HG03108 (cell line): ENCODE data around the gene HADH.
A peak's percentile ranks its signal among the peaks of the same experiment; 100 is the strongest.
"Not testable (repeated sequence)": the region's sequence is repeated elsewhere in the genome, so short reads cannot be mapped to it uniquely, and the experiment has no call there.

ENCODE experiments used
- ATAC-seq: cut with Tn5 transposase; IDR thresholded peaks from one replicate; pipeline ENCODE4 v1.9.1; 2021; ENCODE audit warnings: moderate library complexity; ENCODE audit not compliant: unreplicated experiment

Gene HADH

DNA sequence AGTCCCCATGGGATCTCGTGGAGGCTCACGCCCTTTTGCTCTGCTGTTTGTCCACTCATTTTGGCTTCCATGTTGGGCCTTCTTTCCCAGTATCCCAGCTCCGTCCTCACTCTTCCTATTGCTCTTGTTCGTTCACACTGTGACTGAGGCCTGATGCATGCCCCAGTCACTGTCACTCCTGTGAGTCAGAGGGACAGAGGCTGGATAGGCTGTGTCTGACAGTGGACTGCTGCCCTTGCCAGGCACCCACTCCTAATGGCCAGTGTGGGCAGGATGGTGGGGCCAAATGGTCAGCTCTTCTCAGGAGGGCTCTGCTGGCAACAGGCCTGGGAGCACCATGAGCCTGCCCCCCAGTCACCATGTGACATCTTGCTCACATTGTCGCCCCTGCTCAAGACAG, 40.0 kb downstream of the HADH start:
- no peak for ATAC-seq

DNA sequence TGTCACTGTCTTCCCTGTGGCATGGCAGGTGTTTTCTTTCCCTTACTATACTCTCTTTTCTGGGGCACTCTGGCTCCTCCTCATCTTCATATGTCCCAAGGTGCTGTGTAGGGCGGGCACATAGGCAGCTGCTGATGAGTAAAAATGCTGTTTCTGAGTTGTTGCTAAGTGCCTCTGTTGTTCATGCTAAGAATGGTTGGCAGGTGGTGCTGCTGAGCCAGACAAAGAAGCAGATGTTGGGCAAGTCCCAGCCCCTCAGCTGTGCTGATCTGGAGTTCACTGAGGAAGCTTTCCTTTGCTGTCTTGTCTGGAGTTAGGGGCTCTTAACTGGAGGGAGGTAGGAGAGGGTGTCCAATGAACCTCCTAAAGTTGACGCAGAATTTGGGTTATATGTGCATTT, 40.6 kb downstream of the HADH start:
- peak; percentile 84 for ATAC-seq

DNA sequence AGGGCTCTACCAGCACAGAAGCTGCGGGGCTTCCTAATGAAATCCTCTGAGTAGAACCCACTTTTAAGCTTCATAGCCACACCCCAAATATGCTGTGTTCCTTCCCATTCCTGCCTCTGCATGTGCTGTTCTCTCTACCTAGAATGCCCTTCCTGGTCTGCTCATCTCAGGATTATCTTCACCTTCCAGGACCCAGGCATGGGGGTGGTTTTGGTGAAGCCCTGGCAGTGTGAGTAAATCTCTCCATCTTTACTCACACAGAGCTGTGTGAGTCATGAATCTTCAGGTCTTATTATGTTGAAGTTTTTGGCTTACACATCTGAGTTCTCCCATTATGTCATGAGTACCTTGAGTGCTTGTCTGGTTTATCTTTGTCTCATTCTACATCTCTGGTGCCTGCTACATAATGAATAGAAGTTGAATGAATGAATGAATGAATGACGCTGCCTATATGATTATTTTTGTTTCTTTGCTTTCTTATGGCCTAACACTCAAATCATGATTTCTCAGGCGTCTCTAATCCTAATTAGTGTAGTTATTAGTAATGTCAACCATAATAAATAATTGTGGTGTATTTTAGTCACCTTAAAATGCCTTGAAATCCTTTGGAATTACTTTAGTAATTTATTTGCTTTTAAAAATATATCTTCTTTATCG, 41.9 kb downstream of the HADH start:
- ATAC-seq = no peak

DNA sequence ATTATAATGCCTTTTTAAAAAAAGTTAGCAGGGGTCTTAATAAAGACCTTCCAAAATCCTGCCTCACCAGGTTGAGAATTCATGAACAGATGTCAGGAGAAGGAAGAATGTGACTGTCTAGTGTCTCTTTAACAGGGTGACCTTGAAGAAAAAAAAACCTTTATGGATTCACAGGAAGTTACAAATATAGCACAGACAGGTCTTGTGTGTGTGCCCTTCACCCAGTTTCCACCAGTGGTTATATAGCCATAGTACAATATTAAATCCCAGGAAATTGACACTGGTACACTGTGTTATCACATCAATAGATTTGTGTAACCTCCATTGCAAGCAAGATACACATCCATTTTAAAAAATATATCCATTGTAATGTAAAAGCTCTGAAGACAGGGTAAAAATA, 43.7 kb downstream of the HADH start:
- ATAC-seq = no peak

DNA sequence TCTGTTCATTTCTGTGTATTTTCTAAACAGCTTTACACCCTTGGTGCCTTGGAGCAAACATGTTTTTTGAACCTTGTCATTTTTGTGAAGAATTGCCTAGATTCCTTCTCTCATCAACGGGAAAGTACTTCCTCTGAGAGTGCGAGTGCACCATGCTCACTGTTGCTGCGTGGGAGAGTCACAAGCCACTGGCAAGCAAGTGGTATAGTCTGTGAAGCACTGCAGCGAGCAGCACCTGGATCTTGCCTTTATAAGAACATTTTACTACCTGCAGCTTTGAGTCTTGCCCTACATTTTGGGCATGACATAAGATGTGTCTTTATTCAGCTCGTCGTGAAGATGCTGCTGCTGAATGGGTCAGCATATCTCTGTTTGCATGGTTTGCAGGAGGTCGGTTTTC, 44.9 kb downstream of the HADH start:
- ATAC-seq = no peak

DNA sequence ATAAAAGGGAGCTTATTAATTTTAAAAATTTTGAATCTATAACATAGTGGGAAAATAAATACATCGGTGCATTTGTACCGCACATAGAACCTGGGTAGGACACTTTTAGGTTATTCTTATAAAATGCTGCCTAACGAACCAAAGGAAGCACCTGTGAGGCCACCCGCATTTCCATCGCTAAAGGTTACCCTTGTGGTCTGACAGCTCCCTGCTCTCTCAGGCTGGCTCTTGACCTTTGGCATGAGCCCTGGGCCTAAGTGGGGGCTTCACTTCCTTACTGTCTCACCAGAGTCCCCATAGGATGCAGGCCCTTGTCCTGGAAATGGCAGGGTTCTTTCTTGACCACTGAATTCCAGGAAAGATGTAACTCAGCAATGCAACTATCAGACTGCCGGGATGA, 46.0 kb downstream of the HADH start:
- ATAC-seq = peak; percentile 45

DNA sequence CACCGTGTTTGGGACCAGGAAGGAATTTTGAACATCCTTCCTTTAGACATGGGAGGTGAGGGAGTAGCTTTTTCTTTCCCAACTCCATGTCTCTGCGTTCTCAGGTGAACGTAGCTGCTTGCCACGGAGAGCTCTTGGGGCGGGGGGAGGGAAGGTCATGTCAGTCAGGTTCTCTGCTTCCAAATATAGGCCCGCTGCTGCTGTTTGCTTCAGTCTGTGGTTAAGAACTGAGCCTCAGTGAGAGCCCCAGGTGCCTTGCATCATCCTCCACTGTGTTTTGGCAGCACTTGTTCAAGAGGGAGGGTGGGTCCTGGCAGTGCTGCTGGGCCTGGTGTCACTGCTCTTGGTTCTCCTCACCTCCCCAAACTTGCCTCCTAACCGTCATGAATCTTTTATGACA, 46.5 kb downstream of the HADH start:
- ATAC-seq = peak; percentile 84

DNA sequence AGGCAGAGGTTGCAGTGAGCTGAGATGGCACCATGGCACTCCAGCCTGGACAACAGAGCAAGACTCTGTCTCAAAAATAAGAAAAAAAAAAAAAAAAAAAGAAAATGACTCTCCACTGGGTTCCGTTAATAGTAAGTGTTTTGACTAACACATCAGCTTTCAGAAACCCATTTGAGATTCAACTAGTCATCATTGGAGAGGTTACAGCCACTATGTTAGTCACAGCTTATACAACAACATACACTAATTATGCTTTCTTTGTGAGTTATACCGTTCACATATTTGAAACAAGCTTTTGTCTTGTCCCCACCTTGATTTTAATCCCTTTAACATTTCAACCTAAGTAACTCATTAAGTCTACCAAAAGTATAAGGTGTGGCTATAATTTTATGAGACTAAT, 48.2 kb downstream of the HADH start:
- ATAC-seq = no peak

DNA sequence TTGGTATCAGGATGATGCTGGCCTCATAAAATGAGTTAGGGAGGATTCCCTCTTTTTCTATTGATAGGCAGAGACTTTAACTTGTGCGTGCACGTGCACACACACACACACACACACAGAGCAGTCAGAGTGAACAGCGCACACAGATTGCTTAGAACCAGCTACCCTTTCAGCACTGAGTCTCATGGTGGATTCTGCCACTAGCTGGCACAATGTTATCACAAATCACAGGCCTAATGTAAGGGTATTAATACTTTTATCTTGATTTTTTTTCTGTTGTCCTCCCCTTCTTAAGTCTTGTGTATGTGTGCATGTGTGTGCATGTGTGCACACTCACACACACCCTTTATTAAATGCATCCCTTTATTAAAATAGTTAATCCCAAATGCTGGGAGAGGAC, 53.2 kb downstream of the HADH start:
- ATAC-seq = no peak

DNA sequence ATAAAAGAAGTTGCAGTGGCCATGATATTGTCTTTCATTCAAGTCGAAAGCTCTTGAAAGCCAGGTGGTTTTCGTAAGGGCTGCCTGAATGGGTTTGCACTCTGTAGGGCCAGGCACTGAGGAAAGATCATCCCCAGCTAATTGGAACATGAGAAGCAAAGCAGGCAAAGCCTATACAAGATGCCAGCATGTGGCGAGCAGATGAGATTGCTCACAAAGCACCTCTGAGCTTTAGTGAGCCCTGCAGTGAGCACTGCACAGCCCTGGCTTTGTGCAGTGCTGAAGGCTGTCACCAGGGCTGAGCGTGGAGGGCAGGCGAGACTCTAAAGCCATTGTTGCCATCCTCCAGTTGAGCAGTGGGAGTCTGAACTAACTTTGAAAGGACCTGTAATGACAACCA, 53.8 kb downstream of the HADH start:
- ATAC-seq = no peak

DNA sequence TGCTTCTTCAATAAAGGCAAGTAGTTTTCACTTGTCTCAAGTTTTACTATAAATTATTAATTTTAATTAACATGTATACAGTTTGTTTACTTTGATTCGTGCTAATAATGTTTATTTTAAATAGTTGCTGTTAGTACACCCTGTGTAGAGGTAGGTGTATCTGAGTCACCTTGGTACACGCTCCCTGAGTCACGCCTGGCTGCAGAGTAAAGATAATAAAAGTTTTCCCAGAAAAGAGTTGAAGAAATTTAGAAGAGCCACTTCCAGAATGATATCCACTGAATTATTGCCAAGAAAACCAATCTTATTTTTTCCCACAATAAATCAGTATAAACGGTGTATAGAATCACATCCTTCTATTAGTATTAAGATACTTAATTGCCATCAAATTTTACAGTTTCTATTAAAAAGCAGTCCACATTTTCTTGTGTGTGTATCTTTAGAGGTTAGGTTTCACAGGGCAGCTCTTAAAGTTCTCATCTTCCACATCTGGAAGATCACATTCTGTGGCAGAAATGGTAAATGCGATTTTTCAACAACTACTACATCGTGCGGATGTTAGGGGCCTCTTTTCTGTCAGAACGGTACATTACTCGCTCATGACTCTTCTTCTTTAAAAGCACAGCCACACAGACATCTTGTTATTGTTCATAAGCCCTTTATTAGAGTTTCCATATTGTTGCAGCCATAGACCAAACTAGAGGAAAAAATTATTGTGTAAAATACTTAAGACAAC, 55.4 kb downstream of the HADH start:
- ATAC-seq = no peak

DNA sequence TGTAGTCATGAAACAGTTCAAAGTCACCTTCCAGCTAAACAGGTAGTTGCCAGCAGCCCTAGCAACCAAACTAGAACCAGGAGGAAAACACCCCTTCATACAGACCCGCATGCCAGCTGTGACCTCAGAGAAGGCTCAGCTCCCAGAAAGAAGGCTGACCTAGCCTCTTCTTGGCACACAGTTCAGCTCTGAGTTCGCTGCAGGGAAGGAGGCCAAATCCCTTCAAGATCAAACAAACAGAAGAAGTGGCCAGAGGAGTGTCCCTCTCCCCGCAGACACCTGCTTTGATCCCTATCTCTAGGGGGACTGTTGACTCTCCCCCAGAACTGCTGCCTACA, 56.0 kb downstream of the HADH start:
- ATAC-seq = no peak

DNA sequence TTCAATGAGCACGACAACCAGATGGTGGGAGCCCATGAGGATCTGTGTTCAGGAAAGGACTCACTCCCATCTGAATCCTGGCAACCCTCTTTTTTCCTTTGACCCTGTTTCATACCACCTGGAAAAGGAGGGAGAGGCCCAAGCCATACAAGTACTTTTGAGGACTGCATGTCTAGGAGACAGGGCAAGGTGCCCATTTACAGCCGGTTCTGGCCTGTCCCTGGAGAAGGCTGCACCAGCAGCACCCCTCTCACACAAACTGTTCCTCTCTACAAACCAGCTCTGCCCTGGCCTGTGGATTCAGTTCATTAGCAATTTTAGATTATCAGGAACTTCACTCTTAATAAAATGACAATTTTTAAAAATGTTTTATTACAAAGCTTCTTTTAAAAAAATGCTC, 57.5 kb downstream of the HADH start:
- no peak for ATAC-seq

DNA sequence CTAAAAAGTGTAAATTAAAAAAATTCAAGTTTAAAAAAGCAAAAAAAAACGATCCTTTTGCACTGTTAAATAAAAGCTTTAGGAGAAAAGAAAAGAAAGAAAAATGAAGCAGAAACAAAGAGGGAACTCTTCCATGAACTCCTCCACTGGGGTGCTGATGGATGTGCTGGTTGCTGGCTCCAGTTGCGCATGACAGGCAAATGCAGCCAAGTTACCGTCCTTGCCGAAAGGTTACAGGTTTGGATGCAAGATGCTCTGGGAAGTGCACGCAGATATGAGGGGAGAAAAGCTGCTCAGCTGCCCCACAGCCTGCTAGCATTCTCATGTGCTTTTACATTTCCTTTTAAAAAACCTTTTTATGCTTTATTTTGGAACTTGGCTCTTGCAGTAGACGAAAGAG, 58.5 kb downstream of the HADH start:
- ATAC-seq = no peak

DNA sequence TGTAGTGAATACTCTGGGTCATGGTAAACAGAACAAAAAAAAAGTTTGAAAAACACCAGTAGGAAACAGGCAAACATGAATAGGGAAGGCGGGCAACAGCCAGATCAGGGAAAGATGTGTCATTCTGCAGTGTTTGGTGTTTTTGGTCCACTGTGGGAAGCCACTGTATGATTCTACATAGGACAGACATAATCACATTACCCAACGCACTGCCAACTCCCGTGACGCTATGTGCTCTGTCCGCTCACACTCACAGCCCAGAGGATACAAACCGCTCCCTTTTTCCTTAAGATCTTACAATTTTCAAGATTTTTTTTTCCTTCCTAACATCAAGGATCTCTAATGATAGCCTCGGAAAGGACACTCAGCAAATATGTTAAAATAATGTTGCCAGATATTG, 59.3 kb downstream of the HADH start:
- no peak for ATAC-seq

DNA sequence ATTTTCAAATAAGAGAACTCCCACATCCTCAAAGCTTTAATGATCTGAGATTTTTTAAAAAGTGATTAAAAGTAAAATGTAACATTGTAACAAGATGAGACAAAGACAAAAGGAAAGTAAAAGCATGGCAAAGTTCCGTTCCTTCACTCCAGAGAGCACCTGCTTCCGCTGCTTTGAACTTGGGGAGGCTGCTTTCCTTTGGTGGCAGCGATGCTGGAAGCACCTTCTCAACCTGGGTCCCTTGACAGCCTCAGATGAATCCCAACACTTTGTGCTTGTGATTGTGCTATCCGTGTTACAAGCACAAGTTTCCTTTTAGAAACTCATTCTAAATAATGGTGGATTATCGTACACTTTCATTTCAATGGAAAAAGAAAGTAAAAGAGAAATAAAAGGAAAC, 59.7 kb downstream of the HADH start:
- no peak for ATAC-seq

DNA sequence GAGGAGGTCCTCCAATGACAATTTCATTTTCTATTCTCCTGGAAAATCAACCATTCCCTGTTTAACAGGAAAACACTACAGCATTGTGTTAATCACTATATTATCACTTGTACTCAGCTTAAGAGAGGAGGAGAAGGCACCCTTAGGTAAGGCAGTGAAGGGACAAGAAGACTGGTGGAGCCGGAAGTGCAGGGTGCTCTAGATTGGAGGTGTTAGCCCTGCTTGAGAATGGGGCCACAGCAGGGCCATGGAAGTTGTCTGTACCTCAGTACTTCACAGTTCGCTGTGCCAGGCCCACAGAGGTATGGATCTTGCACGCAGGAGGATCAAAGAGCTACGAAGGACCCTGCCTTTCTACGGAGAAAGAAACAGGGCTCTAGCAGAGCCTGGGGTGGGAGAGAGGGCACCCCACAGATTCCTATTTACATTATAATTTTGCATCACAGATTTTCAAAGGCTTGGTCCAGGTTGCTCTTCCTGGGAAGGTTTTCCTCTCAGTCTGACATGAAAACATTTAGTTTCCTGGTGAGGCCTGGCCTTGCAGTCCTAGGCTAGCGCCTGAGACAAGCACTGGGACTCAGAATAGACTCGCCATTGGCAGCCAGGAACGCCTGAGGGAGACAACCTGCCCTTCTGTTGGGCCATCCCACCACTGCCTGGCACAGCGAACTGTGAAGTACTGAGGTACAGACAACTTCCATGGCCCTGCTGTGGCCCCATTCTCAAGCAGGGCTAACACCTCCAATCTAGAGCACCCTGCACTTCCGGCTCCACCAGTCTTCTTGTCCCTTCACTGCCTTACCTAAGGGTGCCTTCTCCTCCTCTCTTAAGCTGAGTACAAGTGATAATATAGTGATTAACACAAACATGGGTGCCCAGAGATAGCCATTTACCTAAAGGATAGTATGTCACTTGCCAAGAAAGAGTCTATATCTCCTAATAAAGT, 60.8 kb downstream of the HADH start:
- ATAC-seq = not testable (repeated sequence)

DNA sequence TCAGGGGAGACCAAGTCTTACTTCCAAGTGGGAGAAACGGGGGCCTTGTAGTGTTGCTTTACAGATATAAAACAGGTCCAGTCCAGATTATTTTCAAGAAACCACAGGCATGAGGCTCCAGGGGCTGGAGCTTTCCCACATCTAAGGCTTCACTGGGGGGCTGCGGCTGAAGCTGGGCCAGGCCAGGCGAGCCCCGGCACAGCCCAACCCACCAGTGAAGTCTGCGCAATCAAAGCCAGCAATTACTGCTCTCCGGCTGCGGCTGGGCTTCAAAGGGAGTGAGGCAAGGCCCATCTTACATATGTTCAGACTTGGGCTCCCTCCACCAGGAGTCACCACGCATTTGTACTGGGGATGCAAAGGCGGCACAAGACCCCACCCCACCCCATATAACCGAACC, 61.7 kb downstream of the HADH start:
- ATAC-seq = no peak

DNA sequence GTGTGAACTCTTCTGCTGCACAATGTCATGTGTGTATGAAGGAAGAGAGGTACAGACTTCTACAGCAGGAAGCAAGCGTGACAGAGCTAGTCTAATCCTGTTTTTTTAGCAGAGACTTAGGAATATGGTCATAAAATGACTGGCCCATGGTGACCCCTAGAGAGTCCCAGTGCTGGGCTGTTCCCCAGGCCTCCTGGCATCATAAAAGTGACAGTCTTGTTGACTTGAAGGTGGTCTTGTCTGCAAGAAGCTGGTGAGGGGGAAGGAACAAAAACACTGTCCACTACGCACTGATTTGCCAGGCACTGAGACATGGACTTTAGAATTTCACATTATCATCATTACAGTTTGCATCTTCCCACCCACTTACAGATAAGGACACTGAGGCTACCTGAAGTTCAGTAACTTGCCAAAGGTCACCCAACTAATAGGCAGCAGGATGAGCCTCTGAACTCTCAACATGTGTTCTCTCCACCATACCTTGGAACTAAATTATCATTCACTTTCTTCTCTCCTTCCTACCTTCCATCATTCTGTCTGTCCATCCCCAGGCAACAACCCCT, 63.0 kb downstream of the HADH start:
- no peak for ATAC-seq

DNA sequence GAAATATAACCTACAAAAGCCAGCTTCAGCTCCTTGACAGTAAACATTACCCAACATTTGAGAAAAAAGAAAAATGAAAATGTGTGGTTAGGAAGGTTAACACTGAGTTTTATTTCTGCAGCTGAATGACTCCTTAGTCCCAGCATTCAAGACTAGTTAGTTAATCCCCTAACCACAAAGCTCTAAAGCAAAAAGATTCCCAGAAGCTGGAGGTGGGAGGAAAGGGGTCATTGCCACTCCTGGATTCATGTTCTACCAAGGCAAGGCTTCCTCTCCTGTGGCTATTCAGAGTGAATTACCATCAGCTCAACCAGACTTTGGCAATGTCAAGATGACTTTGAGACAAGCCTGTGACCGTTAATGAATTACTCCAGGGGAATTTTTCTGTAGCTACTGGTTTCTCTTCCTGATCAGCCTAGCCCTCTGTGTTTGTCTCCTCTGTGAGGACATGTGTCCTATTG, 63.6 kb downstream of the HADH start:
- peak; percentile 91 for ATAC-seq

DNA sequence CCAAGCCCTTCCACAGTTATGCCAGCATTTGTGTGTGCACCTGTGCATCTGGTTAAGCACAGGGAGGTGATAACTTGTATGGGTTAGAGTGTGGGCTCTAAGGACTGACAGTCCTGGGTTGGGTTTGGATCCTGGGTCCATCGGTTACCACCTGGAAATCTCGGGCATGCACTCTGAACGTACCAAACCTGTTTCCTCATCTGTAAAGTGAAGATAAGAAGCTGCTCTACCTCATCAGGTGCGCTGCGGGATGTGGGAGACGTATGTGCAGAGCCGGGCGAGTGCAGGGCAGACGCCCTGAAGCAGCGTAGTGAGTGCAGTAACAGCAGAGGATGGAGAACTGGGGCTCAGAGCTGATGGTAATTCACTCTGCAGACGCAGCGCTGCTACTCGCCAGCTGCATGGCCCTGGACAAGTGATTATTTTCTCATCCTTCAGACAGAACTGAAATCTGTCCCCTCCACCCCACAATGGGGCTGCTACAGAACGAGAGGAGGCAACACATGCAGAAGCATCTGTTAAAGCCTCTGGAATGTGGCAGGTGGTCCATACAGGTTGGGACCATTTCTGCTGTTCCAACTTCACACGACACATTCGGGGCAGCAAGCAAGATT, 64.4 kb downstream of the HADH start:
- ATAC-seq = no peak
